Subcutaneous adipose tissue (tissue), 4 donors: ENCODE data around the gene ANKRD26. TPM values are rescaled to one million over a fixed set of nuclear protein-coding genes. Genes with fewer than 3 reads are reported as not detected.

Experiments
- CTCF ChIP-seq: fragments of 450-650 bp; IDR thresholded peaks from one replicate; pipeline ENCODE4 v1.5.1; 2016; ENCODE audit warnings: low read depth, mild to moderate bottlenecking, control low read depth, antibody characterized with exemption, moderate library complexity
- total RNA-seq, 4 donors: library from RNA; depleted of rRNA; stranded (reverse); fragments of >200 nt; gene quantifications; one replicate each; pipeline ENCODE4 v1.1.0, GENCODE V29; 2016

ANKRD26 gene
- total RNA-seq, 4 donors from 2014 or later: 9.7 to 14.0 (median 11.1) TPM

GRCh38 chr10:26981232-26981824 is 119.0 kb downstream of the ANKRD26 start:
- no peak for TF ChIP-seq CTCF

- no peak for TF ChIP-seq CTCF
These were observed 121.8 kb downstream of the ANKRD26 start for GRCh38 chr10:26978519-26978918.

- TF ChIP-seq CTCF: no peak
These were observed 122.7 kb downstream of the ANKRD26 start for GRCh38 chr10:26977635-26978034.

- no peak for TF ChIP-seq CTCF
These were observed 129.6 kb downstream of the ANKRD26 start for GRCh38 chr10:26970667-26971066.

GRCh38 chr10:26969145-26969926 is 131.0 kb downstream of the ANKRD26 start:
- no peak for TF ChIP-seq CTCF

GRCh38 chr10:26962835-26963234 is 137.5 kb downstream of the ANKRD26 start:
- TF ChIP-seq CTCF: no peak

GRCh38 chr10:26960308-26960707 is 140.0 kb downstream of the ANKRD26 start:
- no peak for TF ChIP-seq CTCF
